ENCODE data around the gene SKP2. TPM values are rescaled to one million over a fixed set of nuclear protein-coding genes. Genes with fewer than 3 reads are reported as not detected.
"Not testable (repeated sequence)": the region's sequence is repeated elsewhere in the genome, so short reads cannot be mapped to it uniquely, and the experiment has no call there.

The SKP2 gene
- total RNA-seq, 1 experiment from 2014 or later: 36.0 TPM

DNA sequence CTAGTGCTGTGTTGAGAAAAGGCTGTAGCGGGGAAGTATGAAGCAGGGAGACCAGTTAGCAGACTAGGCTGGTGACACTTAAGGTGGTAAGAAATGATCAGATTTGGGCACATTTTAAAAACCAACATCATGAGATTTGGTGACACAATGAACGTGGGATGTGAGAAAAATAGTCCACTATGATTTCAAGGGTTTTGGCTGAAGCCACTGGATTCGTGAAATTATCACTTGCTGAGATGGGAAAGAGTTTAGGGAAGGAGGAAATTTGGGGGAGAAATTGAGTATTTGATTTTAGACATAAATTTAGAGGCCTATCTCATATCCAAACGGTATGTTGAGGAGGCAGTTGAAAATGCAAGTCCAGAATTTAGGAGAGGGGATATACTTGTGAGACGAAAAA lies 23.1 kb downstream of the SKP2 start:
- no peak overlapping the region for H3K27ac ChIP-seq (ENCODE audit: low read length)
- H3K79me2 ChIP-seq (ENCODE audit: low read length): peaks cover 47% of the 10 kb centered on the region
- no peaks in the 10 kb centered on the region for H3K9me3 ChIP-seq (ENCODE audit: low read length)
- H3K4me2 ChIP-seq (ENCODE audit: low read depth, low read length, poor library complexity, severe bottlenecking): no peak overlapping the region
- no peak overlapping the region for H3K4me3 ChIP-seq (ENCODE audit: low read length)
- DNase-seq: no peak
- H3K9ac ChIP-seq (ENCODE audit: low read length): no peak overlapping the region
- peaks cover 90% of the 10 kb centered on the region for H3K36me3 ChIP-seq (ENCODE audit: insufficient read depth, low read length)
- no peaks in the 10 kb centered on the region for H3K9me2 ChIP-seq (replicated peaks; ENCODE audit: insufficient read depth, low read length)
- H2AFZ ChIP-seq (ENCODE audit: low read length): no peak overlapping the region
- peaks cover 15% of the 10 kb centered on the region for H3K4me1 ChIP-seq (ENCODE audit: low read length)
- H4K20me1 ChIP-seq (ENCODE audit: insufficient read depth, low read depth, low read length): no peaks in the 10 kb centered on the region
- no peaks in the 10 kb centered on the region for H3K27me3 ChIP-seq (ENCODE audit: low read length)

DNA sequence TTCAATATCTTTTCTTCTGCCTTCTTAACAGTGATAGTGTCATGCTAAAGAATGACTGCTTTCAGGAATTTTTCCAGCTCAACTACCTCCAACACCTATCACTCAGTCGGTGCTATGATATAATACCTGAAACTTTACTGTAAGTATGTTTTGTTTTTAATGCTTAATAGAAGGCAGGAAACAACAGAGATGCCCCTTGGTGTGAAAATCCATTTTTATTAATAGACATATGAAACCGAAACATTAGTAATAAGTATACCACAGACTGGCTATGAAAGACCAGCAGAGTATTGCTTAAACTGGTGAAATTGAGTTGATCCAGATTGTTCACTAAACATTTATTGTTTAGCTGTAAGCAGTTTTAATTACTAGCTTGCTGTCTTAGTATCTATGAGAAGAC lies 25.2 kb downstream of the SKP2 start:
- Histone ChIP-seq H3K9ac (ENCODE audit: low read length) (no peak overlapping the region), H3K9me3 (ENCODE audit: low read length) (no peaks in the 10 kb centered on the region), H2AFZ (ENCODE audit: low read length) (no peak overlapping the region), H3K4me2 (ENCODE audit: low read depth, low read length, poor library complexity, severe bottlenecking) (no peak overlapping the region), H4K20me1 (ENCODE audit: insufficient read depth, low read depth, low read length) (no peaks in the 10 kb centered on the region), H3K36me3 (ENCODE audit: insufficient read depth, low read length) (peaks cover 91% of the 10 kb centered on the region), H3K27me3 (ENCODE audit: low read length) (no peaks in the 10 kb centered on the region), H3K4me3 (ENCODE audit: low read length) (no peak overlapping the region), H3K9me2 (replicated peaks; ENCODE audit: insufficient read depth, low read length) (no peaks in the 10 kb centered on the region), H3K79me2 (ENCODE audit: low read length) (peaks cover 50% of the 10 kb centered on the region), H3K4me1 (ENCODE audit: low read length) (peaks cover 15% of the 10 kb centered on the region), H3K27ac (ENCODE audit: low read length) (no peak overlapping the region)
- DNase-seq: no peak

DNA sequence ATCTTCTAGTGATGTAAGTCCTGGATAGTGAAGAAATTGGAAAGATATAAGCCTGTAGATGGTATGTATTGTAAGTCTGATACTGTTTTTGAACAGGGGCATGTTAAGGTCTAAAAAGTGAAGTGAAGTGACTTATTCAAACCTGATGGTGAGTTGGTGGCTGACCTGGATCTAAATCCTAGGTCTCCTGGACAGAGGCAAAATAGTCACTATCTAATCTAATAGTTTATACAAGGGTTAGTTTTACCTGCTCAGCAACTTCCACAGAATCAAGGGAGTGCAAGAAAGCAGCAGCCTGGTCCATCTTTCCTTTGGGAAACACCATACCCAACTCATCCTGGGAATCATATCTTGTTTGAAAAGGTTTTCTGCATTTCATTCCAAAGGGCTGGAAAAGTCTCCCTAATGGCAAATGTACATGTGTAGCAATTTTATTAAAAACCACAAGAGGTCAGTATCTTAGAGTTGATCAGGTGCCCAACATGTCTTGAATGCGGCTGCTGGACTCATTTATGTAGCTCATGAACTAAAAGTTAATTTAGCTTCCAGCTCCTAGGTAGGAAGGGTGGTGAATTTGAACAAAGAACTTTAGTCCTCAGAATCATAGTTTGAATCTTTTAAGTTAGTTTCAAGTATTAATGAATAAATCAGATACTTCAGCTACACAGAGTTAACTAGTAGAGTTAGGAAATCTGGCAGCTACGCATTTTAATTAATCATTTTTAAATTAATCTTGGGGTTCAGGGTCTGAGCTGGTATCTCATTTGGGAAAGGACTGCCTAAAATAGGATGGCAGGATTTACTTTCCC lies 26.0 kb downstream of the SKP2 start:
- H3K27ac ChIP-seq (ENCODE audit: low read length): peak overlapping the region; percentile 6; the same call in 1 of the 2 replicates
- no peak overlapping the region for H3K4me3 ChIP-seq (ENCODE audit: low read length)
- no peak overlapping the region for H3K4me2 ChIP-seq (ENCODE audit: low read depth, low read length, poor library complexity, severe bottlenecking)
- H4K20me1 ChIP-seq (ENCODE audit: insufficient read depth, low read depth, low read length): no peaks in the 10 kb centered on the region
- peak; percentile 75 for DNase-seq
- H2AFZ ChIP-seq (ENCODE audit: low read length): no peak overlapping the region
- no peaks in the 10 kb centered on the region for H3K27me3 ChIP-seq (ENCODE audit: low read length)
- no peaks in the 10 kb centered on the region for H3K9me2 ChIP-seq (replicated peaks; ENCODE audit: insufficient read depth, low read length)
- peaks cover 15% of the 10 kb centered on the region for H3K4me1 ChIP-seq (ENCODE audit: low read length)
- H3K79me2 ChIP-seq (ENCODE audit: low read length): peaks cover 51% of the 10 kb centered on the region
- H3K9me3 ChIP-seq (ENCODE audit: low read length): no peaks in the 10 kb centered on the region
- H3K9ac ChIP-seq (ENCODE audit: low read length): no peak overlapping the region
- peaks cover 92% of the 10 kb centered on the region for H3K36me3 ChIP-seq (ENCODE audit: insufficient read depth, low read length)

DNA sequence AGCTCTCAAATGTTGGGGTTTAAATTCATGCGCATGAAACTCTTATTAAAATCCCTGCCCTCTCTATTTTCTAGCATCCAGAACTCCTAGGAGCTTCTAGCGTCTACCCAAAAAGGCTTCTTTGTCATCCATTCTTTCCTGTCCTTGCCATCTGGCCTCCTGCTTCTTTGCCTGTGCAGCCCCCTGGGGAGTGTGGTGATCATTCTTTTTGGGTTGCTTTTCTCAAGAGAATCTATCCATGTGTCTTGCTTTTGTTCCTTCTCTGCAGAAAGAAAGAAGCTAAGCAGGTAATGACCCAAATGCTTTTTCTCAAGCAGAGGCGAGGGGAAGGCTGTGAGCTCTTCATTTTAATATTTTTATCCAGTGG lies 26.6 kb downstream of the SKP2 start:
- Histone ChIP-seq H3K9me3 (ENCODE audit: low read length) (no peaks in the 10 kb centered on the region), H3K79me2 (ENCODE audit: low read length) (peaks cover 46% of the 10 kb centered on the region), H2AFZ (ENCODE audit: low read length) (no peak overlapping the region), H3K9me2 (replicated peaks; ENCODE audit: insufficient read depth, low read length) (no peaks in the 10 kb centered on the region), H4K20me1 (ENCODE audit: insufficient read depth, low read depth, low read length) (no peaks in the 10 kb centered on the region), H3K4me3 (ENCODE audit: low read length) (no peak overlapping the region), H3K36me3 (ENCODE audit: insufficient read depth, low read length) (peaks cover 87% of the 10 kb centered on the region), H3K4me1 (ENCODE audit: low read length) (peaks cover 15% of the 10 kb centered on the region), H3K27me3 (ENCODE audit: low read length) (no peaks in the 10 kb centered on the region), H3K4me2 (ENCODE audit: low read depth, low read length, poor library complexity, severe bottlenecking) (no peak overlapping the region), H3K9ac (ENCODE audit: low read length) (no peak overlapping the region), H3K27ac (ENCODE audit: low read length) (peak overlapping the region; percentile 6; the same call in 1 of the 2 replicates)
- DNase-seq: no peak

DNA sequence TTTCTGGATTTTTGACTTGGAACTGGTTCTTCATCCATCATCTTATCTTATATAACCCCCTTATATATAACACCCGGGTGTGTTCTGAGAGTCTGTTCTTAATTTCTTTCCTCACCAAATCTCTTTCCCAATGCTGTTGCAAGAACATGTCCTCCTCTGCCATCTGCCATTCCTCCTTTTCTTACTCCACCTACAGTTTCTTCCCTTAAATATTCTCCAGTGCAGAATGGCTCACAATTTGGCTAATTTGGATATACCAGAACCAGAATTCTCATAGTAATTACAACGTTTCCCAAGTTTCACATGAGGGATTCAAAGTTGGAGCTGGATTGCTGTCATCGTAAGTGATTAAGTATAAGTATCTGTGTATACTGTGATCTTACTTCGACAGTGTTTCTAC lies 28.0 kb downstream of the SKP2 start:
- Histone ChIP-seq H3K4me2 (ENCODE audit: low read depth, low read length, poor library complexity, severe bottlenecking) (no peak overlapping the region), H3K9ac (ENCODE audit: low read length) (no peak overlapping the region), H3K27me3 (ENCODE audit: low read length) (no peaks in the 10 kb centered on the region), H4K20me1 (ENCODE audit: insufficient read depth, low read depth, low read length) (no peaks in the 10 kb centered on the region), H3K4me3 (ENCODE audit: low read length) (no peak overlapping the region), H3K9me2 (replicated peaks; ENCODE audit: insufficient read depth, low read length) (no peaks in the 10 kb centered on the region), H3K36me3 (ENCODE audit: insufficient read depth, low read length) (peaks cover 80% of the 10 kb centered on the region), H3K4me1 (ENCODE audit: low read length) (peaks cover 15% of the 10 kb centered on the region), H3K27ac (ENCODE audit: low read length) (no peak overlapping the region), H2AFZ (ENCODE audit: low read length) (no peak overlapping the region), H3K79me2 (ENCODE audit: low read length) (peaks cover 33% of the 10 kb centered on the region), H3K9me3 (ENCODE audit: low read length) (no peaks in the 10 kb centered on the region)
- DNase-seq: no peak

DNA sequence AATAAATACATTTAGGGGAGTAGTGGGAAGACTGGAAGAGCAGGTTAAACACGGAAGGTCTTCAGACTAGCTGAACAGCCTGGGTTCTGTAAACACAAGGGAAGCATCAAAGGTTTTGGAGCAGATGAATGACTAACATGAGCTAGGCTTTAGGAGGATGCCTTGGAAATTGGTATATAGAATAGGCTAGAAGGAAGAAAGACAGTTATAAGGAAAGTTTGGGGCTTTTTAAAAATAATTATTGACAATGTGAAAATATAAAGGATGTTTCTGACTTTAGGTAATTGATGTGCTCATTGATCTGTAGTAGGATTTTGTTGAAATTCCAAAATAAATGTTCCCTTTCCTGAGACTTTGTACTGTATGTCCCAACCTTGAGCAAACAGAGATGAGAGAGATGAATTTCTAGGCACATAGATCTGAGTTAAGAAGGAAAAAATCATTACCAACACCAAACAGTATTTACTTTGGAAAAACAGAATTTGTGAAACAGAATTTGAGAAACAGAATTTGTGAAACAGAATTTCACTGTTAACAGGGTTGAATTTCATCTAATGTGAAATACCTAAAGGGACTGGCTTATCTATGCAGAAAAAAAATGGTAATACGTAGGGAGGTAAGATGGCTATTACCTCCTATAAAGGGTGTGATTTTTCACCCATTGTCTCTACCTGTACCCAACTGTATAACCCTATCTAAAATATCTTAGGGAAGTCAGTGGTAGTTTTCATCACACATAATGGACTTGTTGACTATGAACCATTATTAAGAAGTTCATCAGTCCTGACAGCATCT lies 28.8 kb downstream of the SKP2 start:
- no peaks in the 10 kb centered on the region for H4K20me1 ChIP-seq (ENCODE audit: insufficient read depth, low read depth, low read length)
- H2AFZ ChIP-seq (ENCODE audit: low read length): no peak overlapping the region
- no peak overlapping the region for H3K4me3 ChIP-seq (ENCODE audit: low read length)
- H3K9ac ChIP-seq (ENCODE audit: low read length): no peak overlapping the region
- no peak overlapping the region for H3K27ac ChIP-seq (ENCODE audit: low read length)
- no peaks in the 10 kb centered on the region for H3K27me3 ChIP-seq (ENCODE audit: low read length)
- DNase-seq: no peak
- H3K9me3 ChIP-seq (ENCODE audit: low read length): no peaks in the 10 kb centered on the region
- H3K9me2 ChIP-seq (replicated peaks; ENCODE audit: insufficient read depth, low read length): no peaks in the 10 kb centered on the region
- H3K4me1 ChIP-seq (ENCODE audit: low read length): peaks cover 15% of the 10 kb centered on the region
- H3K79me2 ChIP-seq (ENCODE audit: low read length): peaks cover 26% of the 10 kb centered on the region
- H3K4me2 ChIP-seq (ENCODE audit: low read depth, low read length, poor library complexity, severe bottlenecking): no peak overlapping the region
- peaks cover 73% of the 10 kb centered on the region for H3K36me3 ChIP-seq (ENCODE audit: insufficient read depth, low read length)

DNA sequence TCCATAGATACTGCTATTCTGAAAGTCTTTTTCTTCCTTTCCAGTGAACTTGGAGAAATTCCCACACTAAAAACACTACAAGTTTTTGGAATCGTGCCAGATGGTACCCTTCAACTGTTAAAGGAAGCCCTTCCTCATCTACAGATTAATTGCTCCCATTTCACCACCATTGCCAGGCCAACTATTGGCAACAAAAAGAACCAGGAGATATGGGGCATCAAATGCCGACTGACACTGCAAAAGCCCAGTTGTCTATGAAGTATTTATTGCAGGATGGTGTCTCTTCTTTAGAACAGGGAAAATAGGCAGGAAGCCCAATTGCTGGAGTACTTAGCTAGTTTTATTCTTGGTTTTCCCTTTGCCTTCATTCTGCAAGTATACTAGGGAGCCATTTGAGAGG lies 29.9 kb downstream of the SKP2 start:
- no peak overlapping the region for H3K9ac ChIP-seq (ENCODE audit: low read length)

DNA sequence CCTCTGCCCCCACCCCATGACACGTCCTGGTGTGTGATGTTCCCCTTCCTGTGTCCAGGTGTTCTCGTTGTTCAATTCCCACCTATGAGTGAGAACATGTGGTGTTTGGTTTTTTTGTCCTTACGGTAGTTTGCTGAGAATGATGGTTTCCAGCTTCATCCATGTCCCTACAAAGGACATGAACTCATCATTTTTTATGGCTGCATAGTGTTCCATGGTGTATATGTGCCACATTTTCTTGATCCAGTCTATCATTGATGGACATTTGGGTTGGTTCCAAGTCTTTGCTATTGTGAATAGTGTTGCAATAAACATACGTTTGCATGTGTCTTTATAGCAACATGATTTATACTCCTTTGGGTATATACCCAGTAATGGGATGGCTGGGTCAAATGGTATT lies 32.5 kb downstream of the SKP2 start:
- H3K9me3 ChIP-seq (ENCODE audit: low read length); H3K9ac ChIP-seq (ENCODE audit: low read length); H3K27me3 ChIP-seq (ENCODE audit: low read length); H3K4me2 ChIP-seq (ENCODE audit: low read depth, low read length, poor library complexity, severe bottlenecking); H3K4me1 ChIP-seq (ENCODE audit: low read length); H3K27ac ChIP-seq (ENCODE audit: low read length); DNase-seq; H4K20me1 ChIP-seq (ENCODE audit: insufficient read depth, low read depth, low read length); H3K9me2 ChIP-seq (replicated peaks; ENCODE audit: insufficient read depth, low read length); H2AFZ ChIP-seq (ENCODE audit: low read length); H3K4me3 ChIP-seq (ENCODE audit: low read length): not testable (repeated sequence)
- H3K36me3 ChIP-seq (ENCODE audit: insufficient read depth, low read length): peaks cover 48% of the 10 kb centered on the region
- H3K79me2 ChIP-seq (ENCODE audit: low read length): peaks cover 15% of the 10 kb centered on the region; the same call in 1 of the 2 replicates

More for the DNA sequence above, 29.9 kb downstream of the SKP2 start:
- no peaks in the 10 kb centered on the region for H3K9me3 ChIP-seq (ENCODE audit: low read length)
- H3K27me3 ChIP-seq (ENCODE audit: low read length): no peaks in the 10 kb centered on the region
- H2AFZ ChIP-seq (ENCODE audit: low read length): no peak overlapping the region
- H3K4me1 ChIP-seq (ENCODE audit: low read length): peaks cover 12% of the 10 kb centered on the region
- peaks cover 67% of the 10 kb centered on the region for H3K36me3 ChIP-seq (ENCODE audit: insufficient read depth, low read length)
- H3K27ac ChIP-seq (ENCODE audit: low read length): no peak overlapping the region
- no peak for DNase-seq
- no peak overlapping the region for H3K4me3 ChIP-seq (ENCODE audit: low read length)
- H3K4me2 ChIP-seq (ENCODE audit: low read depth, low read length, poor library complexity, severe bottlenecking): no peak overlapping the region
- no peaks in the 10 kb centered on the region for H4K20me1 ChIP-seq (ENCODE audit: insufficient read depth, low read depth, low read length)
- H3K9me2 ChIP-seq (replicated peaks; ENCODE audit: insufficient read depth, low read length): no peaks in the 10 kb centered on the region
- peaks cover 20% of the 10 kb centered on the region for H3K79me2 ChIP-seq (ENCODE audit: low read length)
